ENCODE measurements around the gene DNTT.

The DNTT gene

DNA sequence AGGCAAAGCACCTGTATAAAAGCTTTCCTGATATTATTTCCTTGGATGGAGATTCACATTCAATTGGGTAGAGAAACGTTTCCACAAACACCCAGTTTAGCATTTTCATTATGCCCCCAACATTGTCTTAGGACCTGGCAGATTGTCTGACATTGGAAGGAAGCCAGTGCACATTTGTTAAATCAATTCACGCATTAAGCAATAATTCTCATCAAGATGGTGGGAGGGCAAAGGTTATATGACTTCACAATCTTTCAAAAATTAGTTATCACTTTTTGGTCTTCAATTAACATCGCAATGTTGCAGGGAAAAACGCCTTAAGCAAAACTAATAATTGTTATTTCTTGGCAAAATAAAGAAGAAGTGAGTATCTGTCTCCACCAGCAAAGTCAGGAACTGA is 38.2 kb downstream of the DNTT start:
- H3K4me3 ChIP-seq (ENCODE audit: low read depth, low read length), result no peak overlapping the region
- DNase-seq (ENCODE audit: low read depth), result no peak
- no peak for TF ChIP-seq MYC (IDR thresholded peaks at IDR 0.05; ENCODE audit: low read depth, low read length)
- TF ChIP-seq POLR2A (IDR thresholded peaks at IDR 0.05; ENCODE audit: extremely low read depth, insufficient read length), result no peak
- TF ChIP-seq, protein P1, sequence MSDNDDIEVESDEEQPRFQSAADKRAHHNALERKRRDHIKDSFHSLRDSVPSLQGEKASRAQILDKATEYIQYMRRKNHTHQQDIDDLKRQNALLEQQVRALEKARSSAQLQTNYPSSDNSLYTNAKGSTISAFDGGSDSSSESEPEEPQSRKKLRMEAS (IDR thresholded peaks at IDR 0.05; ENCODE audit: low read depth, low read length), result no peak
- TF ChIP-seq, protein P2, sequence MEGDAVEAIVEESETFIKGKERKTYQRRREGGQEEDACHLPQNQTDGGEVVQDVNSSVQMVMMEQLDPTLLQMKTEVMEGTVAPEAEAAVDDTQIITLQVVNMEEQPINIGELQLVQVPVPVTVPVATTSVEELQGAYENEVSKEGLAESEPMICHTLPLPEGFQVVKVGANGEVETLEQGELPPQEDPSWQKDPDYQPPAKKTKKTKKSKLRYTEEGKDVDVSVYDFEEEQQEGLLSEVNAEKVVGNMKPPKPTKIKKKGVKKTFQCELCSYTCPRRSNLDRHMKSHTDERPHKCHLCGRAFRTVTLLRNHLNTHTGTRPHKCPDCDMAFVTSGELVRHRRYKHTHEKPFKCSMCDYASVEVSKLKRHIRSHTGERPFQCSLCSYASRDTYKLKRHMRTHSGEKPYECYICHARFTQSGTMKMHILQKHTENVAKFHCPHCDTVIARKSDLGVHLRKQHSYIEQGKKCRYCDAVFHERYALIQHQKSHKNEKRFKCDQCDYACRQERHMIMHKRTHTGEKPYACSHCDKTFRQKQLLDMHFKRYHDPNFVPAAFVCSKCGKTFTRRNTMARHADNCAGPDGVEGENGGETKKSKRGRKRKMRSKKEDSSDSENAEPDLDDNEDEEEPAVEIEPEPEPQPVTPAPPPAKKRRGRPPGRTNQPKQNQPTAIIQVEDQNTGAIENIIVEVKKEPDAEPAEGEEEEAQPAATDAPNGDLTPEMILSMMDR (IDR thresholded peaks at IDR 0.05; ENCODE audit: low read depth, low read length), result no peak

DNA sequence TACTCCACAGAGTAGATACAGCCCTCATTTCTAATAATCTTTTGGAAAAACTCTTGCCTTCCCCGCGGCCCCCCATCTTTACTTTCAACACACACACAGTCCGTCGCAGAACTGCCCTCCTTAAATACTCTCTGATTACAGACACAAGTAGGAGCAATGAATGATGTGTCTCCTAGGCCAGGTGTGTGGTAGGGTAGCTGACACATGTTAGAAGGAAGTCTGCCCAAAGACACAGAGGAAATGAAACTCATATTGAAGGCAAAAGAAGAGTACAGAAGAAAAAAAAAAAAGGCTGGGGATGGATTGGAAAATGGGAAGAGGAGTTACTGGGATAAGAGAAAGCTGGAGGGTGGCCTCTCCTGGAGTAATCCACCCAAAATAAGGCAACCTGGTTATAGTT is 39.9 kb downstream of the DNTT start:
- DNase-seq (ENCODE audit: low read depth), result no peak
- TF ChIP-seq POLR2A (IDR thresholded peaks at IDR 0.05; ENCODE audit: extremely low read depth, insufficient read length) (no peak), MYC (IDR thresholded peaks at IDR 0.05; ENCODE audit: low read depth, low read length) (no peak)
- TF ChIP-seq, protein P2 (IDR thresholded peaks at IDR 0.05; ENCODE audit: low read depth, low read length), result no peak
- TF ChIP-seq, protein P1 (IDR thresholded peaks at IDR 0.05; ENCODE audit: low read depth, low read length), result no peak
- no peak overlapping the region for H3K4me3 ChIP-seq (ENCODE audit: low read depth, low read length)

DNA sequence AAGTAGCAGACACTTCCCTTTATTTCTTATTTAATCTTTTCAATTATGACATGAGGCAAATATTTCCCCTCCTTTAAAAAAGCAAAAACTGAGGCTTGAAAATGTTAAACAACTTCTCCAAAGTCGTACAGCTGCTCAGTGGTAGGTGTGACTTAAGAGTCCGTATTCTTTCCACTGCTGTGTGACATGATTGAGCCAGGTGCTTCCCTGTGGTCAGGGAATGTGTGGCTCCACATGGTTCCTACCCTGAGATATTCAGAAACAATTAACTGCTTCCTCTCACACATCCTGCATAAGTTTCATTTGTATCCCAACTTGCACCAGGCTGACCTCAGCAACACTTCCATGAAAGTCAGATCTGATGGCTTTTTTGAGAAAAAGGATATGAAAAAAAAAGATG is 41.0 kb downstream of the DNTT start:
- H3K4me3 ChIP-seq (ENCODE audit: low read depth, low read length), result no peak overlapping the region
- TF ChIP-seq POLR2A (IDR thresholded peaks at IDR 0.05; ENCODE audit: extremely low read depth, insufficient read length), result no peak
- TF ChIP-seq MYC (IDR thresholded peaks at IDR 0.05; ENCODE audit: low read depth, low read length), result no peak
- TF ChIP-seq, protein P1 (IDR thresholded peaks at IDR 0.05; ENCODE audit: low read depth, low read length), result no peak
- TF ChIP-seq, protein P2 (IDR thresholded peaks at IDR 0.05; ENCODE audit: low read depth, low read length), result no peak
- DNase-seq (ENCODE audit: low read depth), result no peak

DNA sequence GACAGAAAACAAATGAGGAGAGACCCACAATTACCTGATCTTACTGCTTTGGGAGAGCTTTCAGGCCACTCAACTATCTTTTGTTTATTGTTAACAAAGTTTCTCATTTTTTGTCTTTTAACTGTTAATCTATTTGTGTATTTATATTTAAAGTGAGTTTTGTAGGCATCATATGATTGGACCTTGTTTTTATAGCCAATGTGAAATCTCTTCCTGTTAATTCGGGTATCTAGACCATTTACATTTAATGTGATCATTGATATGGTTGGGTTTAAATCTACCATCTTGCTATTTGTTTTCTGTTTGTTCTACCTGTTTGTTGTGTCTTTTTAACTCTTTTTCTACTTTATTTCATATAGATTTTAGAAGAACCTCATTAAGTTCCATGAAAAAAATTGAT is 42.1 kb downstream of the DNTT start:
- no peak for DNase-seq (ENCODE audit: low read depth)
- TF ChIP-seq, protein P2 (IDR thresholded peaks at IDR 0.05; ENCODE audit: low read depth, low read length), result no peak
- TF ChIP-seq MYC (IDR thresholded peaks at IDR 0.05; ENCODE audit: low read depth, low read length) (no peak), POLR2A (IDR thresholded peaks at IDR 0.05; ENCODE audit: extremely low read depth, insufficient read length) (no peak)
- TF ChIP-seq, protein P1 (IDR thresholded peaks at IDR 0.05; ENCODE audit: low read depth, low read length), result no peak
- H3K4me3 ChIP-seq (ENCODE audit: low read depth, low read length), result no peak overlapping the region

DNA sequence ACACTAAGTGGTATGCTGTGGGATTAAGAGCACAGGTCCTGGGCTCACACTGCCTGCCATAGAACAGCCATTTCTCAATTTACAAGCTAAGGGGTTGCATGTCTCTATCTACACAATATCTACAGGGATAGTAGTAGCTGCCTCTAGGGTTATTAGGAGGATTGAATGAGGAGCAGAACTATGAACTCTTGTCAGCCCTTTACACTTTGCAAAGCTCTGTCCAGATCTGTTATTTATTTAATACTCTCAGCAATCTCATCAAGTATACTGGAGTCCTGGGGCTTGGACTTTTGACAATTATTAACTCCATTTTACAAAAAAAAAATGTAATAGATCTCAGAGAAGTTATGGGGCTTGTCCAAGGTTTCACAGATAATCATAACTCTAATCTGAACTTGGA is 47.8 kb downstream of the DNTT start:
- H3K4me3 ChIP-seq (ENCODE audit: low read depth, low read length), result no peak overlapping the region
- TF ChIP-seq, protein P1 (IDR thresholded peaks at IDR 0.05; ENCODE audit: low read depth, low read length), result no peak
- no peak for TF ChIP-seq POLR2A (IDR thresholded peaks at IDR 0.05; ENCODE audit: extremely low read depth, insufficient read length)
- TF ChIP-seq, protein P2 (IDR thresholded peaks at IDR 0.05; ENCODE audit: low read depth, low read length), result no peak
- TF ChIP-seq MYC (IDR thresholded peaks at IDR 0.05; ENCODE audit: low read depth, low read length), result no peak
- DNase-seq (ENCODE audit: low read depth), result no peak

DNA sequence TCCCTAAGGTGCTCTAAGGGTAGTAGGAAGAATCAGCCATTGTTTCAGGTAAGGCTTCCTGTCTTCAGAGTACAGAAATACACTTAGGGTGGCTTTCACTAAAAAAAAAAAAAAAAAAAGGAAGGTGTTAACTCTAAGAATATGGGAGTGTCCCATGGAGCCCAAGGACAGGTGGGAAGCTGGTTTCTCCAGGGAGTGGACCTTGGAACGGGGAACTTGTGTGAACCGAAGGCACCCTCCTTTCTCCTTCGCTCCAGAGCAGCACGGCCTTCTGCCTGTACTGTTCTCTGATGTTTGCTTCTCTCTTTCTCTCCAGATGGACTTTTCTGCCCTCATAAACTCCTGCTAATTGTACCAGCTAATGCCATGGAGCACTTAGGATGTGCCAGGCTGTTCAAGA is 48.3 kb downstream of the DNTT start:
- DNase-seq (ENCODE audit: low read depth), result no peak
- no peak overlapping the region for H3K4me3 ChIP-seq (ENCODE audit: low read depth, low read length)
- TF ChIP-seq MYC (IDR thresholded peaks at IDR 0.05; ENCODE audit: low read depth, low read length) (no peak), POLR2A (IDR thresholded peaks at IDR 0.05; ENCODE audit: extremely low read depth, insufficient read length) (no peak)
- TF ChIP-seq, protein P2 (IDR thresholded peaks at IDR 0.05; ENCODE audit: low read depth, low read length), result no peak
- TF ChIP-seq, protein P1 (IDR thresholded peaks at IDR 0.05; ENCODE audit: low read depth, low read length), result no peak

Measured in NB4 (cell line).